Iris pigment epithelial cell (primary cell): ENCODE data around the gene HGS.

Source experiments
- DNase-seq: peaks from one replicate; pipeline ENCODE4 v3.0.0-alpha.2; 2011; ENCODE audit warnings: low read depth

Gene HGS

GRCh38 chr17:81656118-81656743, 27.6 kb upstream of the HGS start, which contains the start of gene PDE6G:
PDE6G (minus strand) TSS chr17:81656542; CDS start chr17:81653305, 3,237 bp downstream.
- no peak for DNase-seq

DNA sequence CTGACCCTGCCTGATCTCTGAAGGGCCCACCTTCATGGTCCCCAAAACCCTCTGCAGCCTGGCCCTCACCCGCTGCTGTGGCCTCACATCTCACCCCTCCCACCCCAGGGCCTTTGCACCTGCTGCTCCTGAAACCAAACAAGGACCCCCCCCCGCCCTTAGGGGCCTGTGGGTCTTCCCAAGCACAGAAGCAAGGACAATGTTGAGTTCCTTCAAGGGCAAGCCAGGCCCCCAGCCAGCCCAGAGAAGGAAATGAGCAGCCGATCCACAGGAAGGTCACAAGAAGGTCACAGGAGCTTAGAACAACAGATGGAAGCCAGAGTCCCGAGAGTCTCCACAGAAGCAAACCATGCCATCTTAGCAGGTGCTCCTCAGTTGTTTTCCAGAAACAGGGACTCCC, 27.0 kb upstream of the HGS start:
- no peak for DNase-seq

GRCh38 chr17:81659038-81659437, 24.8 kb upstream of the HGS start:
- DNase-seq = no peak

GRCh38 chr17:81660441-81660840, 23.4 kb upstream of the HGS start:
- DNase-seq = no peak

- DNase-seq = no peak
Observed at GRCh38 chr17:81662002-81662401, 21.8 kb upstream of the HGS start.

DNA sequence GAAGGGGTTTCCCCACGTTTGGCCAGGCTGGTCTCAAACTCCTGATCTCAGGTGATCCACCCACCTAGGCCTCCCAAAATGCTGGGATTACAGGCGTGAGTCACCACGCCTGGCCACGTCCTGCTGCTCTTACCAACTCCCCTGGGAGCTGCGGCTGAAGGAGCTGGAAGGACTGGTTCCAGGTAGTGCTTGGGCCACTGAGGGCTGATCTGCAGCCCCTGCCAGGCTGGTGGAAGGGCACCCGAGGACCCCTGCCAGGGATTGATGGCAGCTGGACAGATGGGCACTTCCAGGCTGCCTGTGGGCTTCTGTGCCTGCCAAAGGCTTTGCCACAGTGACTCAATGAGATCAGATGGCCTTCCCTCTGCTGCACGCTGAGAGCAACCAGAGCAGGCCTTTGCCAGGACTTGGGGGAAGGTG, 19.8 kb upstream of the HGS start:
- no peak for DNase-seq

DNA sequence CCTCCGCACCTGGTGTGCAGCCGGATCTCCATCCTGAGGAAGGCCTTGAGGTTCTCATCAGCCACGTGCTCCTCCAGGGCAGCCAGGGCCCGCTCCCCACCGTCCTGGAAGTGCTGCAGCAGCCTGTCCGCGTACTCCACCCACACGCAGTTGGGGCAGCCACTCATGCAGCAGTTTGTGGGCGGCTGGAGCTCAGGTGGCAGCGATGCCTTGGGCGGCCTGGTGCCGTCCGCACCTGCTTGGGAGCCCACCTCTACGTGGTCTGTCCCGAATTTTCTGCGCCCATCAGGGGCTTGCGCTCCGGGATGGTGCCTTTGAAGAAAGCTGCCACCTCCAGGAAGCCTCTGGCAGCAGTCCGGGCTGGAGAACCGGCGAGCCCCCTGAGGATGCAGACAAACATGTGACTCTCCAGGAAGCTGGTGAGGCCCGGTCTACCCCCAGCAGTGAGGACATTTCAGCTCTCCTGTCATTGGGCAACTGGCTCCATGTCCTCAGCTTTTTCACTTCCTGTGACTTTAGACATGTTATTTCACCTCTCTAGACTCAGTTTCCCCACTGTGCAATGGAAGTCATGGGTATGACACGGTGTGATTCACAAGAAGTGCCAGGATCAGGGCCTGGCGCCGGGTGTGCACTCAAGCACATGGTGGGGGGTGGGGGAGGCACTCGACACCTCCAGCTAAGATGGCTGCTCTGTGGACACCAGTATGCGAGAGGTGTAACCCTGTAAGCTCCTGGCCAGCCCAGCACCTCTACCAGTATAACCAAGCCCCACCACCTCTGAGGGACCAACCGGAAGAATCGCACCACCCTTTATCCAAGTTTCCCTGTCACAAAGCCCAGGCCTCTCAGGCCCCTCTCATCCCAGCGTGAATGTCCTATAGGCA, 18.4 kb upstream of the HGS start:
- DNase-seq = peak; percentile 24

GRCh38 chr17:81666092-81666341, 17.8 kb upstream of the HGS start:
- DNase-seq = peak; percentile 37

DNA sequence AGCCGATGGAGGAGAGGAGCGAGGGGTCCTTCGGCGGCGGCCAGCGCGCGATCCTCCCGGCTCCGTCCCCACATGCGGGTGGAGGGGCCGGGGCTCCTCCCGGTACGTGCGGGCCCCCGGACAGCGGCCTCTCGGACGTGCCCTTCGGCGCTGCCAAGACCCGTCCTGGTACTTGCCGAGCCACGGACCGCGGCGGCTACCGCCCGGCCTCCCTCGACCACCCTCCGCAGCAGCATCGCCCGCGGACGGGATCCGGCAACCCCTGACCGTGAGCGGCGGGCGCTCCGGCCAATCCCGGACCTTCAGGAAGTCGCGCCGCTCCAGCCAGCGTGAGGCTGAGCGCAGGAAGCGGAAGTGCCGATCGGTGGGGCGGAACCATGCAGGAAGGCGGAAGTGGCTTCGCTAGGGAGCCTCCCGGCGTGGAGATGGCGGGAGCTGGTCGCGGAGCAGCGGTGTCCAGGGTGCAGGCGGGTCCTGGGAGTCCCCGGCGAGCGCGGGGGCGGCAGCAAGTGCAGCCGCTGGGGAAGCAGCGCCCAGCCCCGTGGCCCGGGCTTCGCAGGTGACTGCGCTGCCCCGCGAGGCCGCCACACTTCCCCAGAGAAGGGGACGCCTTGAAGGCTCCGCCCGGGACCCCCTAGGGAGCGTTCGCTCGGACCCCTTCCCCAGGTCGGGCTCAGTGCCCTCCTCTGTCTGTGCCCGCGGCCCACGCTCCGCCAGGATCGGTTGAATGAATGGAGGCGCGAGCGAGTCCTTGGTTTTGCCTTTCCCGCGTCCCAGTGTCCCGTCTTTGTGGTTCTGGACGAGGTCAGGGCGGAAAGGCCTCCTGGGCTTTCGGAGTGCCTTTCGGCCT, 17.2 kb upstream of the HGS start, which contains the start of the genes CCDC137 and OXLD1:
CCDC137 (plus strand) TSS at position 396 of the 850 bp plus-strand sequence; CDS start at position 426, 30 bp downstream.
OXLD1 (minus strand) TSS at position 264 of the 850 bp plus-strand sequence; CDS start at position 236, 28 bp downstream.
- DNase-seq = peak; percentile 98

DNA sequence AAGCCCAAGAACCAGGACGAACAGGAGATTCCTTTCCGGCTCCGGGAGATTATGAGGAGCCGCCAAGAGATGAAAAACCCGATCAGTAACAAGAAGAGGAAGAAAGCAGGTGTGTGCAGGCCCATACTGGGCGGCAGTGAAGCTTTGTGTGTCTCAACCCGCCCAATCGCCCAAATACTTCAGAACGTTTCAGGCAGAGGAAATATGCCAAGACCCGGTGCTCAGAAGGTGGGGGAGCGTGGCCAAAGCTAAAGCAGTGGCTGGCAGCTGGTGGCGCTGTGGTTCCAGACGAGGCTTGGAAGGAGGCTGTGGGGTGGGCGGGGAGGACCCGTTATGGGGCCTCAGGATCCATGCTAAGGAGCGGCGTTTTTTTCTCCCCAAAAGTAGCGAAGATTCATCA, 16.1 kb upstream of the HGS start:
- no peak for DNase-seq

DNA sequence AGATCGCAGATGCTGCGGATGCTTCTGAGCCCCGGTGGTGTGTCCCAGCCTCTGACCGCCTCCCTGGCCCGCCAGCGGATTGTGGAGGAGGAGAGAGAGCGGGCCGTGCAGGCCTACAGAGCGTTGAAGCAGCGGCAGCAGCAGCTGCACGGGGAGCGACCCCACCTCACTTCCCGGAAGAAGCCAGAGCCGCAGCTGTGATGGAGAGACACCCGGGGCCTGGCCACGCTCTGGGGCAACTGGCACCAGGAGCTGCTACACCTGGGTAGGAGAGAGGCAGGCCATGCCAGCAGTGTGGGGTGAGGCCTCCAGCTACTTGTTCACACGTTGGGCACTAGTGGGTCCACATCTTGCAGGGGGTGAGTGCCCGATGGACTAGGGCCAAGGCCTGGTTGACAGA, 11.3 kb upstream of the HGS start:
- no peak for DNase-seq

GRCh38 chr17:81672954-81673353, 10.9 kb upstream of the HGS start:
- no peak for DNase-seq

GRCh38 chr17:81673561-81674258, 10.1 kb upstream of the HGS start:
- DNase-seq = no peak

- peak; percentile 36 for DNase-seq
Observed at GRCh38 chr17:81675515-81676221, 8.1 kb upstream of the HGS start.

DNA sequence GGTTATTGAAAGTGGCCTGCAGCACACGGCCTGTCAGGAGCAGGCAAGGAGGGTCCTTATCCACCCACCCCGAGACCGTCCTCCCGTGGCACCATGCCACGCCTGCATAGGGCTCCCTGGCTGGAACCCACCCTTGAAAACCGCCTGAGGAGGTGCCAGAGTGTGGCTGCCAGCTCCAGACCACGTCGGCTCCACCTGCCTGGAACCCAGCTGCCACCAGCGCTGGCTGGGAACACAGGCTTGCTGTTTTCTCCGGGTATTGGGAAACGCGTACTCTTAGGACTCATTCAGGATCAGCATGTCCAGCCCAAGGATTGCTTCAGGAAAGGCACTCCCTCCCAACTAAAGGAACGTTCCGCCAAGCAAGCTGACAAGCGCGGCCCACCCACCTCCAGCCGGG, 6.9 kb upstream of the HGS start:
- no peak for DNase-seq

DNA sequence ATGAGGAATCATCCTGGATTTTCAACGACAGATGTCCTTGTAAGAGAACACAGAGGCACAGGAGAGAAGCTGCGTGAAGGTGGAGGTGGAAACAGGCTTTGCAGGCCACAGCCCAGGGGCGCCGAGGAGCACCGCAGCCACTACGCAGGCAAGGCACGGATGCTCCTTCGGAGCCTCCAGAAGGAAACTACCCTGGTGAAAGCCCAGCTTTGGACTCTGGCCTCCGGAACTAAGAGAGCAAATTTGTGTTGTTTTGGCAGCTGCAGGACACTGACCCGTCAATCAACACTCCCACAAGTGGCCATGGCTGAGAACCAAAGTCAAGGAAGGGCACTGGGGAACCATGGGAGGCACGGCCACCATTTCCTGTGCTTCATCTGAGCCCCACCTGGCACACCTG, 3.7 kb upstream of the HGS start:
- no peak for DNase-seq

DNA sequence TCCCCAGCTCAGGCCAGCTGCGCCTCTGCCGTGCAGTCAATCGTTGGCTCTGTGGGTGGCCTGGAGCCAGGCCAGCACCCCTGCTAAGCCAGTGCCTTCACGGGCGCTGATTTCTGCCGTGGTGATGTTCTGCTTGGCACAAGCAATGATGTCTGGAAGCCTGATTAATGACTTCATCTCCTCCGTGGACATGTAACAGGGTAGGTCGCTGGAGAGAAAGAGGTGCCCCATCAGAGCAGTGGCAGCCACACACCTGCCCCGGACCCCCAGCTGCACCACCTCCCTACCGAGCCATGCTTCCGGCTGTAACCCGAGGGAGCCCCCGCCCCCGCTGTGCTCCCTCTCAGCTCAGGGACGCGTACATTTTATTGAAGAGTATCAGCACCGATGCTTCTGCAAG, 2.1 kb upstream of the HGS start:
- no peak for DNase-seq

DNA sequence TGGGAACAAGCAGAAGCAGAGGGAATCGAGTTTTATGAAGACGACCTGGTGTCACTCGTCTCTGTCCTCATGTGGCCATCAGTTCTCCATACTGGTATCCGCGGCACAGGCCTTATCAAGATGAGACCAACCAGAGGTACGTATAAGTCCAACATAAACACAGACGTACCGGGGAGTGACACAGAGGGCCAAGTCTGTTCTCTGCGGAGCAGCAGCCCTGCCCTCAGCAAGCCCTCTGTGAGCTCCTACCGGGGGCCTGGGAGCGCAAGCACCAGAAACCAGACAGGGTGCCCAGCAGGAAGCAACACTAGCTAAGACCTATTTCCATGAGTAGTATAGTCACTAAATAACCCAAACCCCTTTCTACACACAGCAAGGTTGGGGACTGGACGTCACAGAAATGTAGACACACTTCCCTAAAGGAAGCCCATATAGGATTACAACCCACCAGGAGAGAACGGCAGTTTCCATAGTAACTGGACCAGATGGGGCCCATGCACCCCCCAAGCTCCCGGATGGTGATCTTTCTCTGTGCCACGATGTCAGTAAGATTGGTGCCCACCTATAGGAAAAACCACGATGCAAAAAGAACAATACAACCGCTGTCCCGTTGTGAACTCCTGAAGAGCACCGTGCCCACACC, 1.1 kb upstream of the HGS start:
- peak; percentile 21 for DNase-seq

DNA sequence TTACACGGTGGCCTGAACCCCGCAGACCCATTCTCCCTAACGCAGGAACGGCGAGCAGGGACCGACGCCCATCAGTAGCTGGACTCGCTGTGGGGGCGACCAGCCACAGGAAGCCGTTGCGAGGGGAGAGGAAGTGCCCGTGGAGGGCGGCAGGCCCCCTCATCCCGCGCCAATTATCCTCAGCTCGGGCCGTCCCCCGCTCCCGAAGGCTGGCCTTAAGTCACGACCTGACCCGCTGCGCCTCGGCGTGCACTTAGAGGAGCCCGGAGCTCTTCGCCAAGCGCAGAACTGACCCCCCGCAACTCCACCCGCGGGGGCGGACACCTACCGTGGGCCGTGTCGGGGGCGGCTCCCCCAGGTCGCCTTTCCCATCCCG, 615 bp upstream of the HGS start:
- no peak for DNase-seq

DNA sequence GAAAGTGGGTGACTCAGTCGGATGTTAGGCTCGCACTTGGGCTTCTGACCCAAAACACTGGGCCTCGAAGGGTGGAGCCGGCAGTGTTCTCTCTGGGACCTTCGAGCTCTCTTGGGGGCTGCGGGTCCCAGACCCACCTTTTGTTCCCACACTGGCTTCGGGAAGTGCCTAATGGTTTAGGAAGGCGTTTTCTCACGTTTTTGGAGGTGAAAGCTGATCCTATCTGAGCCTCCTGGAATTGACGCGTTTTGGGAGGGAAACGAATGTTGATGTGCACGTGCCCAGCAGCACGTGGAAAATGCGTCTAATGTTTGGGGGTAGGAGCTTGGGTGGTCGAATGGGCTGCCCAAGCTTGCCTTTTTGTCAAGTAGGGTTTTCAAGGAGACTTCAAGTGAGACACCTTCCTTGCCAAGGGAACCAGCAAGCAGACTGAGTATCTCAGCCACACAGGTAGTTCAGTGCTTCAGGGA, 666 bp downstream of the HGS start:
- no peak for DNase-seq

DNA sequence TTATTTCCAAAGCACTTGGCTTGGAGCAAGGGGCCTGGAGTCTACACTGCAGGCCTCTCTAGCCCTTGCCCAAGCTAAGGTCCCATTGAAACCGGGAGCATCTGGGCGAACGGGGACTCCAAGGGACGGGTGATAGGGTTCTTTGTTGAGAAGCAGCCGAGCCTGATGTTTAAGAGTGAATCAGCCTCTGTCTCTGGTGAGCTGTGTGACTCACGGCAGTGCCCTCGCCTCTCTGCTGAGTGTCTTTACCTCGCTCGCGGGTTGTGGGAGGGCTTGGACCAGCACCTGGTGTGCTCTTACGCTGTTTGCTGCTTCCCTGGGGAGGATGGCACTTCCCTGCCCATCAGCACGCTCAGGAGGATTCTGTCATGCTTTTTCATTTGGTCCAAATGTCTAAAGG, 1.3 kb downstream of the HGS start:
- peak; percentile 81 for DNase-seq
